ENCODE data around the gene CYSRT1. TPM values are rescaled to one million over a fixed set of nuclear protein-coding genes. Genes with fewer than 3 reads are reported as not detected.
A peak's percentile ranks its signal among the peaks of the same experiment; 100 is the strongest.

CYSRT1 gene
- total and polyA plus RNA-seq, 2 experiments from 2014 or later, result 0.43 to 0.75 TPM

DNA sequence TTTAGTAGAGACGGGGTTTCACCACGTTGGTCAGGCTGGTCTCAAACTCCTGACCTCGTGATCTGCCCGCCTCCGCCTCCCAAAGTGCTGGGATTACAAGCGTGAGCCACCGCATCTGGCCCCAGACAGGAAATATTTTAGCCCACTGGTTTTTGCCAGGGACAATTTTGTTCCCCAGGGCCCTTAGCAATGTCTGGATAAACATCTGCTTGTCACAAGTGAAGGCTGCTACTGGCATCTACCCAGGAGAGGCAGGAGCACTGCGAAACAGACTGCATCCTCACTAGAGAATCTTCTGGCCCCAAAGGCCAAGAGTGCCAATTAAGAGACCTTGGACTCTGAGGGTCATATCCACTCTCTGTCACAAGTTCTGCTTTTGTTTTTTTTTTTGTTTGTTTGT lies 22.0 kb upstream of the CYSRT1 start:
- in situ Hi-C loops (cut with MboI), result no loop called here
- WGBS, 2 experiments (ENCODE audit: low coverage in 1 of 2, low lambda C conversion rate in 2 of 2, missing lambda C conversion rate in 2 of 2), result 55 to 63% methylated on average over 8 of the region's 8 CpGs

DNA sequence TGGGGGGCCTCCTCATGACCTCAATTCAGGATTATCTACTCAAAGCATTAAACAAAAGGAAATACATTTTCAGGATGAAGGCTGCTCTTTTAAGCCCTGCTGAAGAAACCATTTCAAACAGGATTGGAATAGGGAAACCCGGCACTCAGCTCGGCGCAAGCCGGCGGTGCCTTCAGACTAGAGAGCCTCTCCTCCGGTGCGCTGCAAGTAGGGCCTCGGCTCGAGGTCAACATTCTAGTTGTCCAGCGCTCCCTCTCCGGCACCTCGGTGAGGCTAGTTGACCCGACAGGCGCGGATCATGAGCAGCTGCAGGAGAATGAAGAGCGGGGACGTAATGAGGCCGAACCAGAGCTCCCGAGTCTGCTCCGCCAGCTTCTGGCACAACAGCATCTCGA lies 20.2 kb upstream of the CYSRT1 start:
- Histone ChIP-seq H3K9ac (peak overlapping the region; percentile 92), H3K9me3 (ENCODE audit: low read depth) (no peaks in the 10 kb centered on the region), H3K36me3 (ENCODE audit: low read depth) (no peaks in the 10 kb centered on the region), H3K9me2 (ENCODE audit: insufficient read depth) (no peaks in the 10 kb centered on the region), H3K79me2 (ENCODE audit: insufficient read depth) (peaks cover 64% of the 10 kb centered on the region), H3K27me3 (replicated peaks; ENCODE audit: insufficient read depth) (no peaks in the 10 kb centered on the region), H3K4me2 (ENCODE audit: unreplicated experiment) (peak overlapping the region; percentile 86), H3K27ac (peak overlapping the region; percentile 44), H3K4me3 (peak overlapping the region; percentile 89), H3K4me1 (ENCODE audit: insufficient read depth) (peaks cover 17% of the 10 kb centered on the region), H3F3A (ENCODE audit: insufficient read depth) (no peaks in the 10 kb centered on the region; the same call in 1 of the 2 replicates), H2AFZ (peak overlapping the region; percentile 58), H4K20me1 (ENCODE audit: insufficient read depth) (no peaks in the 10 kb centered on the region)
- WGBS, 2 experiments (ENCODE audit: low coverage in 1 of 2, low lambda C conversion rate in 2 of 2, missing lambda C conversion rate in 2 of 2), result 7 to 10% methylated on average over 21 of the region's 21 CpGs
- no peak for DNase-seq
- TF ChIP-seq EZH2 (IDR thresholded peaks at IDR 0.05; ENCODE audit: insufficient read depth, poor library complexity, severe bottlenecking), result no peak
- no peak for TF ChIP-seq EZH2phosphoT487 (IDR thresholded peaks at IDR 0.05; ENCODE audit: insufficient read depth, low read depth)
- in situ Hi-C loops (cut with MboI), result no loop called here

More for the DNA sequence above, 22.0 kb upstream of the CYSRT1 start:
- Histone ChIP-seq H4K20me1 (ENCODE audit: insufficient read depth) (no peaks in the 10 kb centered on the region), H3F3A (ENCODE audit: insufficient read depth) (no peaks in the 10 kb centered on the region; the same call in 1 of the 2 replicates), H3K27me3 (replicated peaks; ENCODE audit: insufficient read depth) (no peaks in the 10 kb centered on the region), H3K9ac (no peak overlapping the region), H3K36me3 (ENCODE audit: low read depth) (no peaks in the 10 kb centered on the region), H3K79me2 (ENCODE audit: insufficient read depth) (peaks cover 82% of the 10 kb centered on the region), H3K9me3 (ENCODE audit: low read depth) (no peaks in the 10 kb centered on the region), H3K4me1 (ENCODE audit: insufficient read depth) (peaks cover 25% of the 10 kb centered on the region), H2AFZ (no peak overlapping the region), H3K9me2 (ENCODE audit: insufficient read depth) (no peaks in the 10 kb centered on the region), H3K27ac (no peak overlapping the region), H3K4me3 (no peak overlapping the region), H3K4me2 (ENCODE audit: unreplicated experiment) (no peak overlapping the region)
- TF ChIP-seq EZH2phosphoT487 (IDR thresholded peaks at IDR 0.05; ENCODE audit: insufficient read depth, low read depth) (no peak), EZH2 (IDR thresholded peaks at IDR 0.05; ENCODE audit: insufficient read depth, poor library complexity, severe bottlenecking) (no peak)
- DNase-seq, result no peak

DNA sequence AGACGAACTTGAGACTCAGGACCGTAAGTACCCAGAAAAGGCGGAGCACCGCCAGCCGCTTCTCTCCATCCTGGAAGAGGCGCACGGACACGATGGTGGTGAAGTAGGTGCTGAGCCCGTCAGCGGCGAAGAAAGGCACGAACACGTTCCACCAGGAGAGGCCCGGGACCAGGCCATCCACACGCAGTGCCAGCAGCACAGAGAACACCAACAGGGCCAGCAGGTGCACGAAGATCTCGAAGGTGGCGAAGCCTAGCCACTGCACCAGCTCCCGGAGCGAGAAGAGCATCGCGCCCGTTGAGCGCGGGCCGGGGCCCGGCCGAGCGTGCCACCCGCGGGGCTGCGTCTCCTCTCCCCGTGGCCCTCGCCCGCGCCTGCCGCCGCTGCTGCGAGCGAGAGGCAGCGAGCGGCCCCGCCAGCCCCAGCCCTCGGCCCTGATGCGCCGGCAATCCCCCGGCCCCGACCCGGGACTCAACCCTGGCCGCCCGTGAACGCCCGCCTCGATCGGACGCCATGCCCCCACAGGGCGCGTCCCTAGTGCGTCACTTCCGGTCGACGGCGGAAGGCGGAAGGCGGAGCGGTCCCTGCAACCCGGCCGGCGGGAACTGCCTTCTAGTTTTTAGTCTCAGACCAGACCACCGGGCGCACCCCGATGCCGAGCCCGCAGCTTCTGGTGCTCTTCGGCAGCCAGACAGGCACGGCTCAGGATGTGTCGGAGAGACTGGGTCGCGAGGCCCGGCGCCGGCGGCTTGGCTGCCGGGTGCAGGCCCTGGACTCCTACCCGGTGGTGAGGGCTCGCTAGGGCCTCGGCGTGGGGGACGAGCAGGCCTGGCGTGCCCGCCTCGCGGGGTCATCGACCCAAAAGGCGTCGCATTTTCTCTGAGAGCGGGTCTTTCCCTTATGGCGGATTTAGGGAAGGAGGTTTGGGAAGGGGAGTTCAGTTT lies 19.6 kb upstream of the CYSRT1 start, which contains the start of the genes NDOR1 and TMEM203:
Gene NDOR1 (plus strand): TSS at position 575 of the 944 bp plus-strand sequence. CDS start 78 bp downstream, at position 653.
Gene TMEM203 (minus strand): TSS at position 523 of the 944 bp plus-strand sequence. CDS start 234 bp downstream, at position 289.
- H3K36me3 ChIP-seq (ENCODE audit: low read depth), result no peaks in the 10 kb centered on the region
- peak within 1 kb of the TSS; percentile 89 for H3K4me3 ChIP-seq
- WGBS, 2 experiments (ENCODE audit: low coverage in 1 of 2, low lambda C conversion rate in 2 of 2, missing lambda C conversion rate in 2 of 2), result 0 to 2% methylated on average over 88 to 96 of the region's 98 CpGs
- H3F3A ChIP-seq (ENCODE audit: insufficient read depth), result no peaks in the 10 kb centered on the region; the same call in 1 of the 2 replicates
- no peaks in the 10 kb centered on the region for H4K20me1 ChIP-seq (ENCODE audit: insufficient read depth)
- no peaks in the 10 kb centered on the region for H3K9me3 ChIP-seq (ENCODE audit: low read depth)
- H3K27ac ChIP-seq, result peak within 1 kb of the TSS; percentile 44
- in situ Hi-C loops (cut with MboI), result no loop called here
- H3K4me2 ChIP-seq (ENCODE audit: unreplicated experiment), result peak within 1 kb of the TSS; percentile 93
- peaks cover 63% of the 10 kb centered on the region for H3K79me2 ChIP-seq (ENCODE audit: insufficient read depth)
- H3K9me2 ChIP-seq (ENCODE audit: insufficient read depth), result no peaks in the 10 kb centered on the region
- H3K27me3 ChIP-seq (replicated peaks; ENCODE audit: insufficient read depth), result no peaks in the 10 kb centered on the region
- DNase-seq, result peak; percentile 94
- TF ChIP-seq EZH2phosphoT487 (IDR thresholded peaks at IDR 0.05; ENCODE audit: insufficient read depth, low read depth), result no peak
- TF ChIP-seq EZH2 (IDR thresholded peaks at IDR 0.05; ENCODE audit: insufficient read depth, poor library complexity, severe bottlenecking), result no peak
- H3K9ac ChIP-seq, result peak within 1 kb of the TSS; percentile 92
- peak within 1 kb of the TSS; percentile 58 for H2AFZ ChIP-seq
- peaks cover 17% of the 10 kb centered on the region for H3K4me1 ChIP-seq (ENCODE audit: insufficient read depth)

DNA sequence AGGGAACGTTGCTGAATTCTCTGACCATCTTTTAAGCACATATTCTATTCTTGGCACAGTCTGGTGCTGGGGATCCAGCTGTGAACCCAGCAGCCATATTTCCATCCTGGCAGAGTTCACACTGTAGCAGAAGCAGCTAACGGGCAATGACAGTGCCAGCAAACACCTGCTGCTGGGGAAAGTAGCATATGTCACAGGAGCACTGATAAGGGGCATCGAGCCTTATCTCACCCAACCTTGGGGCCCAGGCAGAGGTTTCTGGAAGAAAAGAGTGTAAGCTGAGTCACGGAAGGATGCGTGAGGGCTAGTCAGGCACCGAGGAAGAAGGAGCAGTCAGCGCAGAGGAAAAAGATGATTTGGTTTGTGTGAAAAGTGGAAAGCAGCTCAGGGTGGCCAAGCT lies 18.4 kb upstream of the CYSRT1 start:
- H3K27ac ChIP-seq, result no peak overlapping the region
- no peaks in the 10 kb centered on the region for H3K36me3 ChIP-seq (ENCODE audit: low read depth)
- no peak for DNase-seq
- H3K9me3 ChIP-seq (ENCODE audit: low read depth), result no peaks in the 10 kb centered on the region
- H3K9ac ChIP-seq, result peak overlapping the region; percentile 92
- H4K20me1 ChIP-seq (ENCODE audit: insufficient read depth), result no peaks in the 10 kb centered on the region
- H3K79me2 ChIP-seq (ENCODE audit: insufficient read depth), result peaks cover 57% of the 10 kb centered on the region
- H3K27me3 ChIP-seq (replicated peaks; ENCODE audit: insufficient read depth), result no peaks in the 10 kb centered on the region
- in situ Hi-C loops (cut with MboI), result no loop called here
- peaks cover 14% of the 10 kb centered on the region for H3K4me1 ChIP-seq (ENCODE audit: insufficient read depth)
- H3F3A ChIP-seq (ENCODE audit: insufficient read depth), result no peaks in the 10 kb centered on the region; the same call in 1 of the 2 replicates
- 88 to 93% methylated on average over 7 of the region's 7 CpGs for WGBS, 2 experiments (ENCODE audit: low coverage in 1 of 2, low lambda C conversion rate in 2 of 2, missing lambda C conversion rate in 2 of 2)
- peak overlapping the region; percentile 89 for H3K4me3 ChIP-seq
- peak overlapping the region; percentile 93 for H3K4me2 ChIP-seq (ENCODE audit: unreplicated experiment)
- H3K9me2 ChIP-seq (ENCODE audit: insufficient read depth), result no peaks in the 10 kb centered on the region
- TF ChIP-seq EZH2 (IDR thresholded peaks at IDR 0.05; ENCODE audit: insufficient read depth, poor library complexity, severe bottlenecking) (no peak), EZH2phosphoT487 (IDR thresholded peaks at IDR 0.05; ENCODE audit: insufficient read depth, low read depth) (no peak)
- no peak overlapping the region for H2AFZ ChIP-seq

All from GM23248 (cell line).